GM19025 (cell line): ENCODE measurements around the gene DTX2.
"Not testable (repeated sequence)": the region's sequence is repeated elsewhere in the genome, so short reads cannot be mapped to it uniquely, and the experiment has no call there.

ENCODE experiments used
- ATAC-seq: cut with Tn5 transposase; IDR thresholded peaks from one replicate; pipeline ENCODE4 v1.9.1; 2021; ENCODE audit warnings: mild to moderate bottlenecking, low read depth, moderate library complexity; ENCODE audit not compliant: unreplicated experiment

The DTX2 gene

DNA sequence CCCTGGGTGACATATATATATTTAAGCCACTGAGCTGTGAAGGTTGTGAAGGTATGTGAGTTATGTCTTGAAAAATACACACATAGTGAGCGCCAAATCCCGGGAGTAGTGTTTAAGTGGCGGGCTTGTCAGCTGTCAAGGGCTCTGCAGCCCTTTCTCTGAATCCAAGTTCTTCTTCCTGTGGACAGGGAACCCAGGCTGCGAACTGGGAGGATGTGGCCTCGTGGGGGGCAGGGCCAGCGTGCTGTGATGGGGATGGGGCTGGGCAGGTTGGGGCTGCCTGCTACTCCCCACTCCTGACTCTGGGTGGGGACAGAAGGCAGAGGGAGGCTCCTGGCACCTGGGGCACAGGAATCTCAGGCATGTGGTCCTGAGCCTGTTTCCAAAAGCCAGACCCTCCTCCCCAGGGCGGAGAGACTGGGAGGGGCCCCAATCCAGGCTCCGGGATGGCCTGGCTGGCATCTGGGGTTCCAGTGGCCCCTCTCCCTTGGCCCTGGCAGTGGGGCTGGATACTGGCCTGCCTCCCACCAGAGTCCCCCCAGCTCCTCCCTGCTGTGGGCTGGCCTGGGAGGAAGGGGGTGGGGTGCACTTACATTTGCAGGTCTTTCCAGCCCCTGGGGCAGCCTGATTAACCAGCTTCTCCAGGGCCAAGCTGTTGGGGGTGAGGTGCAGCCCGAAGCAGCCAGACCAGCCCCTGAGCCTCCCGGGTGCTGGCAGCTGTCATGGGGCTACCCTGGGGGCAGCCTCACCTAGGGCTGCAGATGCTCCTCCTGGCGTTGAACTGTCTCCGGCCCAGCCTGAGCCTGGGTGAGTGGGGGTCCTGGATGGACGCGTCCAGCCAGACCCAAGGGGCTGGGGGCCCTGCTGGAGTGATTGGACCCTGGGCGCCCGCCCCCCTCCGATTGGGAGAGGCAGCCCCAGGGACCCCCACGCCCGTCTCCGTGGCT lies 48.7 kb downstream of the DTX2 start, which contains the start of gene UPK3B:
Gene UPK3B (plus strand): TSS at position 622 of the 947 bp plus-strand sequence. CDS start 101 bp downstream, at position 723.
- ATAC-seq: no peak

DNA sequence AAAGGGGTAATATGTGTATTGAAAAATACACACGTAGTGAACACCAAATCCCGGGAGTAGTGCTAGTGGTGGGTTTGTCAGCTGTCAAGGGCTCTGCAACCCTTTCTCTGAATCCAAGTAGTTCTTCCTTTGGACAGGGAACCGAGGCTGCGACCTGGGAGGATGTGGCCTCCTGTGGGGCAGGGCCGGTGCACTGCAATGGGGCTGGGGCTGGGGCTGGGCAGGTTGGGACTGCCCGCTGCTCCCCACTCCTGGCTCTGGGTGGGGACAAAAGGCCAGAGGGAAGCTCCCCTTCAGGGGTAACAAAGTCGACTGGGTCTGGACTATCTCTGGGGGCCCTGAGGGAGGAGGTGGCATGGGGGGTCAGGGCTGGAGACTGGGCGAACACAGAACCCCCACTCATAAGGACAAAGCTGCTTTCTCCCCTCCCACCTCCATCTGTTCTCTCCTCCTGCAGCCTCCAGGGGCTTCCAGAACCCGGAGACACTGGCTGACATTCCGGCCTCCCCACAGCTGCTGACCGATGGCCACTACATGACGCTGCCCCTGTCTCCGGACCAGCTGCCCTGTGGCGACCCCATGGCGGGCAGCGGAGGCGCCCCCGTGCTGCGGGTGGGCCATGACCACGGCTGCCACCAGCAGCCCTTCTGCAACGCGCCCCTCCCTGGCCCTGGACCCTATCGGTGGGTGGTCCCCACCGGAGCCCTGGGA lies 49.8 kb downstream of the DTX2 start:
- ATAC-seq: not testable (repeated sequence)

DNA sequence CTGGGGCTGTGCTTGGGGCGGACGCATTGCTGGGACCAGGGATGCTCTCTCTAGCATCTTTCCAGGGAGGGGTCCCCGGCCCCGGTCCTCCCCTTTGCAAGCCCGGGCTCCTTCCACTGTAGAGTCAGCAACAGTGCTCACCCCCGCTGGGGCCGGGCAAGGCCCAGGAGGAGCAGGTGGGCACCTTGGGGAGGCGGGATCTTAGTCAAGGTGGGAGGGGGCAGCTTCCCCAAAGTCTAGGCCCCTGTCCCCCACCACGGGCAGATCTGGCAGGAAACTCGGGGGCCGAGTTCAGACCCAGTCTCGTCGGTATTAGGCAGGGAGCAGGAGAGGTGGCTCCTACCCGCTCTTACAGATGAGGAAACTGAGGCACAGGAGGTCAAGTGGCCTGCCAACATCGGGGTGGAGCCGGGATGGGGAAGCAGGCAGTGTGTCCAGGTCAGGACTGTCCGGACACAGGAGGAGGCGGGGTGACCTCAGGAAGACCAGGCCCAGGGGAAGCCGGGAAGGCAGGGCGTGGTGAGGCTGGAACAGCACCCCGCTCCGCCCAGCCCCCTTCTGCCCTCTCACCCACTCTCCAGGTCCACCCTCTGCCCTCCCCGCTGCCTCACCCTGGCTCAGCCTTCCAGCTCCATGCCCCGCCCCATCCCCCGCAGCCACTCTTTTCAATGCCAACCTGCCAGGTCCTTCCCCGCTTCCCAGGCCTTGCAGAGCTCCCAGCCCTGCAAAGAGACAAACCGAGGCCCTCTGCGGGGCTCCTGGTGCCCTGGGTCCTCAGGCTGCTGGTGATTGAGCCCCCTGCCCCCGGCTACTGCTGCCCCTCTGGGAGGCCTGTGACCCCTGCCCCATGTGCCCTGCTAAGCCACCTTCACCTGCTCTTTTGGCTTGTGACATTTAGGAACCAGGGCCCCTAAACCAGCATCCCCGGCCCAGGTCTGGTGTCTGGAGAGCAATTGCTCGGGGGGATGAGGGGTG lies 50.7 kb downstream of the DTX2 start:
- ATAC-seq: not testable (repeated sequence)

DNA sequence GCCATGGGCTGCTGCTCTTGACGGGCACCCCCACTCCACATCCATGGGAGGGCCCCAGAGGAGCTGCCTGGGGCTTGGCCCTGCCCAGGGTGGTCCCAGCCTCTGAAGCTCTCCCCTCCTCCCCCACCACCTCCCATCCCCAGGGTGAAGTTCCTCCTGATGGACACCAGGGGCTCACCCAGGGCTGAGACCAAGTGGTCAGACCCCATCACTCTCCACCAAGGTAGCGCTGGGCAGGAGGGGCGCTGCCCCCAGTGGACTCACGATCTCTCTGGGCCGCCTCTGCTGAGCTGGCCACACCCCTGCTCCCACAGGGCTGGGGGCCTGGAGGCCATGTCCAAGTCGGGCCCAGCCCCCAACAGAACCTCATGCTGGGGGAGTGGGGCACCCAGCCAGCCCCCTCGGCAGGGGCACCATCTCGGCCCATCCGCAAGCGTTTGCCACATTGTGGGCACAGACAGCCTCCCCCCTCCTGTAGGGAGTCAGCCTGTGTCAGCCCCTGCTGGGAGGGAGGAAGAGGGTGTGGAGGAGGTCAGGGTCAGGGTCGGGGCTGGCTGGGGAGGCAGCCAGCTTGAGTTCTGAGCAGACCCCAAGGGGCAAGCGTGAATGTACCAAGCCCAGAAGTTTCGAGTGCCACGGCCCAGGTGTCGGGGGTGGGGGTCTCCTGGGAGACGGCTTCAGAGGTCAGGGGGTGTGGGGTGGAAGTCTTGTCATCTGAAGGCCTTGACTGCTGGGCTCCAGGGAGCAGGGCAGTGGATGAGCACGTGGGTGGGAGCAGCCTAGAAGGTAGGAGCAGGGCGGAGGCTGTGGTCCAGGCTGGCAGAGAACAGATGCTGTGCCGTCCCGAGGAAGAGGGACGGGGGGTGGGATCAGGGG lies 51.7 kb downstream of the DTX2 start:
- no peak for ATAC-seq

DNA sequence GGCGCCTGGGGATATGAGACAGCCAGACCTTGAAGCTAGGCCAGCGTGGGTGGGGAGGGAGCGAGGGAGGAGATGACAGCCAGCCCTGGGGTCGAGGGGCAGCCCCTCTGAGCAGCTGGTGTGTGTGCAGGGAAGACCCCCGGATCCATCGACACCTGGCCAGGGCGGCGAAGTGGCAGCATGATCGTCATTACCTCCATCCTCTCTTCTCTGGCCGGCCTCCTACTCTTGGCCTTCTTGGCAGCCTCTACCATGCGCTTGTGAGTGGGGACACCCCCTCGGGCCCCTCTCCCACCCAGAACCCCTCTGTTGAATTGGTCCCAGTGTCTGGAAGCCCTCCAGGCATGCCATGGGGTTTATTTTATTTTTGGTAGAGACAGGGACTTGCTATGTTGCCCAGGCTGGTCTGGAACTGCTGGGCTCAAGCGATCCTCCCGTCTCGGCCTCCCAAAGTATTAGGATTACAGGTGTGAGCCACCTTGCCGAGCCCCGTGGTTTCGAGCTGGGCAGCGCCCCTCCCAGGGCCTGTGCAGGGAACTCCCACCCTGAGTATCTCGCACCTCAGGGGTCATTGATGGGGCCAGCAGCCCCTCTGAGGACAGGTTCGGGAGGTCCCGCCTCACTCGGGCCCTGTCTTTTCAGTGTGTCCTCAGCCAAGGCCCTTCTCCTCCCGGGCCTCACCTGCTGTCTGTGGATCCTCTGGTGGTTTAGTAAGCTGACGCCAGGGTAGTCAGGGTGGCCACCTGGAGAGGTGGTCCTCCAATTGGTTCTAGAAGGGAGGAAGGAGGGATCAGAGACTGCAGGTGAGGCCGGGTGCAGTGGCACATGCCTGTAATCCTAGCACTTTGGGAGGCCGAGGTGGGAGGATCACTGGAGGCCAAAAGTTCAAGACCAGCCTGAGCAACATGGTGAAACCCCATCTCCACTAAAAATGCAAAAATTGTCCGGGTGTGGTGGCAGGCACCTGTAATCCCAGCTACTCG lies 52.6 kb downstream of the DTX2 start:
- no peak for ATAC-seq

DNA sequence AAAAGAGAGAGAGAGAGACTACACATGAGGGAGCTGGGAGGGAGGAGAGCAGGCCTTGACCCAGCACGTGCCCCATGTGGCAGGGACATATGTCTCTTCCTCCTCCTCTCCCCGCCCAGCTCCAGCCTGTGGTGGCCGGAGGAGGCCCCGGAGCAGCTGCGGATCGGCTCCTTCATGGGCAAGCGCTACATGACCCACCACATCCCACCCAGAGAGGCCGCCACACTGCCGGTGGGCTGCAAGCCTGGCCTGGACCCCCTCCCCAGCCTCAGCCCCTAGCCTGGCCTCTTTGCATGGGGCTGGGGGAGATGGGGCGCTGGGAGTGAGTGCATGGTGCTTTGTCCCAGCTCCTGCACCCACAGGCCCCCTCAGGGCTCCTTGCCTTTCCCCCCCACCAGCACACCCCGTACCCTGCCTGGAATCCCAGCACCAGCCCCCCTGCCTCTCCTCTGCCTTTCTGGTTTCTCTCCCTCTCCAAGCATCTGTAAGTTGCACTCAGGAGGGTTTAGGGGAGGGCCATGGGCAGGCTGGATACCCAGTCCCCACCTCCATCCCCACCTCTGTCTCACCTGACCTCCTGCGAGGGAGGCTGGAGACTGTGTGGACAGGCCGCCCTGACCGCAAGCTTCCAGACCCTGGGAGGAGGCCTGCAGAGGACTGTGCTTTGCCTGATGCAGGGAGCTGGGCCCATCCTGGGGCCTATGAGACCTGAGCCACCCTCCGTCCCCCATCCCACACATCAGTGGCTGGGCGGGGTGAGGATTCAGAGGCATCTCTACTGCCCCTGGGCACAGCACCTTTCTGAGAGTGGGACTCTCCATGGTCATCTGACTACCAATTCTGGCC lies 53.6 kb downstream of the DTX2 start:
- ATAC-seq: no peak

DNA sequence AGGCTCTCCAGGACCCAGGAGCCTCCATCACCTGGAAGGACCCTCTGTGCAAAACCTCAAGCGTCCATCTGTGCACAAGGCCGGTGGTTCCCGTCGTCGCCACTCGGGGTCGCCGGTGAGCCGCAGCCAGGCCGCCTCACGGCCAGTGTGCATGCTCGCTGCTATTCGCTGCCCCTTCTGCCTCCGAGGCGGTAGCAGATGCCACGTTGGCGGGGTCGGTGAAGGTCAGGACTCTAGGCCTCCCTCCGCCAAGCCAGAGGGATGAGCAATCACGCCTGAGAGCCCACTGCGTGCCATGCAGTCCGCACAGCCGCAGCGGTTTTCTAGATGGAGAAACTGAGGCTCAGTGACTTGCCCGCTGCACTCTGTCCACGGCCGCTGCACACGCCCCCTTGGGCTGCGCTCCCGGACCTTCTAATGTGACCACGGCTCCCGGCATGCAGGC lies 54.5 kb downstream of the DTX2 start:
- ATAC-seq: no peak

DNA sequence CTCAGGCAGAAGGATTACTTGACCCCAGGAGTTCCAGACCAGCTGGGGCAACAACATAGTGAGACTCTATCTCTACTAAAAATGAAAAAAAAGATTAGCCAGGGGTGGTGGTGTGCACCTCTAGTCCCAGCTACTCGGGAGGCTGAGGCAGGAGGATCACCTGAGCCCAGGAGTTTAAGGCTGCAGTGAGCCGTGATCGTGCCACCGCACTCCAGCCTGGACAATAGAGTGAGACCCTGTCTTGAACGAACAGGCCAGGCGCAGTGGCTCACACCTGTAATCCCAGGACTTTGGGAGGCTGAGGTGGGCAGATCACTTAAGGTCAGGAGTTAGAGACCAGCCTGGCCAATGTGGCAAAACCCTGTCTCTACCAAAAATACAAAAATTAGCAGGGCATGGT lies 55.4 kb downstream of the DTX2 start:
- ATAC-seq: not testable (repeated sequence)

DNA sequence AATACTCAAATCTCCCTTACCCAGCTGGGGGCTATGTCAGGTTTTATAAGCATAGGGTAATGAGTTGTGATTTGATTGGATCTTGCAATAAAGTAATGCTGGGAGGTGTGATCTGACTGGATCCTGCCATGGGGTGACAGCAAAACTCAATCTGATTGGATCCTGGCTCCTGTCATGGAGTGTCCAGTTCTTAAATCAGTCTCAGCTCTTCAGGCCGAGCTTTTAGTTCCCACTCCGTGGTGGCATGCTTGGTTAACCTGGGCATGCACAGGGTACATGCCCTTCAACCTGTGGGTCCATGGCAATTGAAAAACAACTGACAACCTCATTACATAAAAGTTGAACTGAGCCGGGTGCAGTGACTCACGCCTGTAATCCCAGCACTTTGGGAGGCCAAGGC lies 64.7 kb downstream of the DTX2 start:
- not testable (repeated sequence) for ATAC-seq

DNA sequence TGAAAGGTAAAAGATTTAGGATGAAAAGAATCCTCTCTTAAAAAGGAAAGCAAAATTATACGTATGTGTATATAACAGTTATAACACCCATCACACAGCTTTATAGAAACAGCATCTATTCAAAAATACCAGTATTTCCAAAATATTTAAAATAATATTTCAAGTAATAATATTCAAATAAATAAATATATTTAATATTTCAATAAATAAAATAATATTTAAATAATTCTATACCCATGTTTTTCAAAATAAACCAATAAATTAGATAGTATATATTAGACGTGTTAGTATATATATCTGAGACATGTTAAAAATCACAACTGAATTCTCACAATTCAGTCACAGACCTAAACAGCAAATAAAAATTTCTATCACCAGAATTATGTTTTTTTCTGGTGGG lies 70.1 kb downstream of the DTX2 start:
- ATAC-seq: not testable (repeated sequence)

DNA sequence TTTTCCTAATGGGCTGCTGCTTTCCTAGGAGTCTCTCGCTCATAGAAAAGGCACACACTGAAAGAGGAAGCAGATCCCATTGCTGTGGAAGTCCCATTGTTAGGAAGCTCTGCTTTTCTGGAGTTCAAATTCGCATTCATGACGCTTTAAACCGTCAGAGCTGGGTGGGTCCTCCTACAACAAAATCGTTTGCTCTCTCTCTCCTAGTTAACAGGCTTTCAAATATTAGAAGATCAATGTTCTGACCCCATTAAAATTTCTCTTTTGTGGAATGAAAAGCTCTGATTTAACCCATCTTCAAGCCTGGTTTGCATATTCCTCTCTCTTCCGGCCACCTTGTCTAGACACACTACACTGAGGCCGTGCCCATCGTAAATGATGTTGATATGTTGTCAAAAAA lies 81.7 kb downstream of the DTX2 start, which contains the start of gene SPDYE16:
Gene SPDYE16 (minus strand): TSS at position 101 of the 400 bp plus-strand sequence. CDS start 1,838 bp downstream, outside the sequence.
- not testable (repeated sequence) for ATAC-seq

DNA sequence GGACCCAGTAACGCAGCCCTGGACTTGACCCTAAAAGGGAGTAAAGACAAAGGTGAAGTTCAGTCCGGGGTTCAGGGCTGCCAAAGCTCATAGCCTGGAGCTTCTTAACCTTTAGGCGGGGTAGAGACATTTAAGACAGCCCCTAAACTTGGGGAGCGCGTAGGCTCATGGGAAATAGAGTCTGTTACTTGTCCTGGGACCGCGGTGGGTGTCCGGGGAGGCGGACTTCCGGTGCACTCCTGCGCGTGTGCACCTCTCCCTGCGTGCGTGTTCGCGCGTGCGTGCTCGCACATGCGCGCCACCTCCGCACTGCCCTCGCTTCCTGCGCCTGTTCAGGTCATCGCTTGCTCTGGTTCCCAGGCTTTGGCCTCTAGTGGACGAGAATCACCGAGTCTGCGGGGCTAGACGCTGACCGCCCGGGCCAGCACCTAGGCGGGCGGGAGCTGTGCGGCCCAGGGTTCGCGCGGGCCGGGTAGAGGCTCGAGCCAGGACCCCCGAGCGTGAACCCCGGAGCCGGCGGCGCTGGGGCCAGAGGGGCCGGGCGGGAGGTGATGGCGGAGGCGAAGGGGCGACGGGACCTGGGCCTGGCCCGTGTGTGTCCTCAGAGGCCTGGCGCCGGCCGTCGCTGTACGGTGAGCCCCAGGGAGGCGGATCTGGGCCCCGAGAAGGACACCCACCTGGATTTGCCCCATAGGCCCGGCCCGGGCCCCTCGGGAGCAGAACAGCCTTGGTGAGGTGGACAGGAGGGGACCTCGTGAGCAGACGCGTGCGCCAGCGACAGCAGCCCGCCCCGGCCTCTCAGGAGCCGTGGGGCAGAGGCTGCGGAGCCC lies 87.7 kb downstream of the DTX2 start:
- ATAC-seq: peak; percentile 100

DNA sequence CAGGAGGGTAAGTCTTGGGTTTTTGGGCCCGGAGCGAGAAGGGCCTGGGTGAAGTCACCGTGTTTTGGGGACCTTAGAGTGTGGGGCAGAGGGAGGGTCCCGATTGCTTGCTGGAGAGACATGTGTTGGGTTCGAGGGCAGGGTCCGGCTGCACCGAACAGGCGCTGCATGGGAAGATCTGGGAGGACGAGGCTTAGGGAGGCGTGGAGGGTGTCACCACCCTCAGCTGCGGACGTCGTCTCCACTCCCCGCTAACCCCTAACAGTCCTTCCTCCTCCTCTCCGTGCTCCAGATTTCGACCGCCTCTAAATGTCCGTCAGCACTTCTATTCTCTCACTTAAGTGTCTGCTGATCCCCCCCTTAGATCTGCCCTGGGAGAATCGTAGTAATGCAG lies 88.3 kb downstream of the DTX2 start:
- not testable (repeated sequence) for ATAC-seq

DNA sequence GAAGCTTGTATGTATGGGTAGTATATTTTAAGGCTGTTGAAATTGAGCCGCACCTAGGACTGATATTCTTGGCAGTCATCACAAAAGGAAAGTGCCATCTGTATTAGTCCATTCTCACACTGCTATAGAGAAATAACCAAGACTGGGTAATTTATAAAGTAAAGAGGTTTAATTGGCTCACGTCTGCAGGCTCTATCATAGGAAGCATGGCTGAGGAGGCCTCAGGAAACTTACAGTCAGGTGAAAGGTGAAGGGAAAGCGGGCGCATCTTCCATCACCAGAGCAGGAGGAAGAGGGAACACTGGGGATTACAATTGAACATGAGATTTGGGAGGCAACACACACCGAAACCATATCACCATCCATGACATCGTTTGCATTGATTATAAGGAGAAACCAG lies 90.5 kb downstream of the DTX2 start:
- not testable (repeated sequence) for ATAC-seq
